Body of pancreas (tissue), 4 donors: ENCODE data around the gene PDLIM5.

ENCODE experiments used
- CTCF ChIP-seq, 7 experiments: fragments of 450-650 bp in 4 of 7; fragments of 200-600 bp in 3 of 7; sonication (generic) in 3 of 7; IDR thresholded peaks; one replicate each; pipeline ENCODE4 v1.5.1; 2016 to 2019; ENCODE audit warnings: antibody characterized with exemption in 7 of 7
- POLR2A ChIP-seq, 3 donors: fragments of 450-650 bp; IDR thresholded peaks; one replicate each; pipeline ENCODE4 v1.6.1; 2016; ENCODE audit warnings: antibody characterized with exemption in 3 of 3, mild to moderate bottlenecking in 2 of 3

DNA sequence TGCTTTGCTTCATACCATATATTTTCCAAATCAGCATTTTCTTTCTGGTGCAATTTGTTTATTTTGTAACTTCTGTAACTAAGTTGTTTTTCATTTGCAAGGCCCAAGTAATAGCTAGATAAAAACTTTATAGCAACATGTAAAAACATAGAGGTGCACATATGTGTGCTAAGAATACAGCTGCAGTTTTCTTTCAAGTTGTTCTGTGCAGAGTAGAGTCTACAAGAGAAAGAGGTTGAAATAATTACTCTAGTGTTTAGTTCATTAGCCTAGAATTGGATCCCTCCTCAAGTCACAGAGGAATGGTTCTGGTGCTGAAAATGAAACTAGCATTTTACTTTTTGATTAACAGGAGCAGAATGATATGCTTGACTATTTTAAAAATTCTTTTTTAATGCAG is 32.2 kb upstream of the PDLIM5 start:
- TF ChIP-seq CTCF (IDR thresholded peaks at IDR 0.05): no peak
- TF ChIP-seq POLR2A (IDR thresholded peaks at IDR 0.05): no peak
